Pons (tissue), 1 donor: ENCODE data around the gene CPHXL.
A peak's percentile ranks its signal among the peaks of the same experiment; 100 is the strongest.

Source experiments
- DNase-seq: peaks from one replicate; pipeline ENCODE4 v3.0.0-alpha.2; 2016; ENCODE audit warnings: low spot score

Gene CPHXL

DNA sequence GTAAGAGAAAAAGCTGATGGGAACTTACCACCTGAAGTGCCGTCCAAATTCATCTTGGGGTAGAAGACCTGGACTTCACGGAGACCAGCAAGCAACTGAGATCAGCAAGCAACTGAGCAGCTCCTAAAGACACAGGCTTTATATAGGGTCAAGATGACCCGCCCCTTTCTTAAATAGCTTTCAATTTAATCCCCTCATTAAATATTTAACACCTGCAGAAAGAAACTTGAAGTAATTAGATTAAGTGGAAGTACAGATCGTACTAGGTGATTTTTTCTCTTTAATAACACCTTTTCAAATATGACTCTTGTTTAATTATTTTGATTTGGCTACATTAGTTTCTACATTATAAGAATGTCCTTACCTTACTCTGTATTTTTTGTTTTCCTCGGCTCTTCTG is at the start of gene CPHXL:
TSS of gene CPHXL (minus strand) at position 101 of the 400 bp plus-strand sequence. CDS start at position 53, 48 bp downstream.
- DNase-seq: no peak

DNA sequence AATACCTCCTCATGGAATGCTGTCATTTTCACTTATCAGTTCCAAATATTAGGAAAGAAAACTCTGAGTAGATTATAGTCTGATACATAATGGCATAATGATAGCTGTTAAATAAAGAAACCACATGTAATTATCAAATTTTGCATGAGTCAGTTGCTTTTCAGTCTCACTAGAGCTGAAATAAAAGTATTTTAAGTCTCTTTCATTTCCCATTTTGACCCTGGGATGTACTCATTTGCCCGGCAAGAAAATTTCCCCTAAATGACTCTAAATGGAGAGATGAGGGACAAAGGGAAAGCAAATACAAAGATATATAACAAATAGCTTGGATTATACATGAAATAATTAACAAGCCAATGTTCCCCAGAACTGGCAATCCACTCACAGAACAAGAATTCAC is 47.9 kb upstream of the CPHXL start:
- DNase-seq: no peak

DNA sequence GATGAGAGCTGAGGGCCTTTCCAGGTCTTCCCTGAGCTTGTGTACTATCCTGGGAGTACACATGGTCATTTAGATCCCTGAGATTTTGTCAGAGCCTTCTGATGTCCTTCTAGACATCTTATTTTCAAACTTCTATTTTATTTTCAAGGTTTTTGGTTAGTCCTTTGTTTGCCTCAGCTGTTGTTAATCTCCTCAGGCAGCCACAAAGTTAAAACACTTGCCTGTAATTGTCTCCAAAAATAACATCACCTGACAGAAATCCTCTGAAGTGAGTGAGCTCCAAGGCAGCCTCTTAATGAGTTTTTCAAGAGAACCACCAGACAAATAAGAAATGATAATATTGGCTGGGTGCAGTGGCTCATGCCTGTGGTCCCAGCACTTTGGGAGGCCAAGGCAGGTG is 43.8 kb upstream of the CPHXL start:
- no peak for DNase-seq

DNA sequence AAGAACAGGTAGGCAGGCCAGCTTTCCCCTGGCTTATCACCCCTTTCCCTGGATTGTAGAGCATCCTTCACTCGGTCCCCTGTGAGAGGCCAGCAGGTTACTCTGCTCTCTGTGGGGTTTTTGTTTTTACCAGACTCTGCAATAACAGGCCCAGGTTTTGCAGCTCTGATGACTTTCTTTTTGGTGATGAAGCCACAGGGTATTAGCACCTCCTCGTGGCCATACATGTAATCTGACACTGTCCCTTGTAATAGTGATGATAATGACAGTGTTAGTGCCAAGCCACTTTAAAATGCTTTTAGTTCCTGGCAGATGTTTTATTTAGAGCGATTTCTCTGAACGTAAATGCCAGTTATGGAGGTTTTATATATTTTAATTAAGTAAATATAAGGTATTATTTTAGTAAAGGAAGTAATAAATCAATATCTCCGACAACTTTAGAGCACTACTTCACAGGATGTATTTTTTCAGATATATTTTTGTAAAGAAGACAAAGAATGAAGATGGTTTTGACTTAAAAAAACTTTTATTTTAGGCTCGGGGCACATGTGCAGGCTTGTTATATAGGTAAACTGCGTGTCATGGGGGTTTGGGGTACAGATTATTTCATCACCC is 38.0 kb upstream of the CPHXL start:
- DNase-seq: peak; percentile 89

DNA sequence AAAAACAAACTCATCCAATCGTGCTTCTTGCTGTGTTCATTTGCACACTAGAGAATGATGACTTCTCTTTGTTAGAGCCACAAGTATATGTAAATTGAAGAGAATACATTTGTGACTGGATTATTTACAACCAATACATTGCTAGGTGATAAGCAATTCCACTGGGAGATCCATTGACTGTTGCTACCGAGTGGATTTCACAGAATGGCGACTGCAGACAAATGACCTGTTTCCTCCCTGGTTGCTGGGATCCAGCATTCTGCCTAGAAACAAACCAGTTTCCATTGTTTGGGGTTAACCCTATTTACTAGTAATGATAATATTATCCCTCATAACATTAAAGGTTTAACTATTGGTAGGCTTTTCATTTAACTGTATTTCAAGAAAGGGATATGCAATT is 36.9 kb upstream of the CPHXL start:
- DNase-seq: peak; percentile 20

DNA sequence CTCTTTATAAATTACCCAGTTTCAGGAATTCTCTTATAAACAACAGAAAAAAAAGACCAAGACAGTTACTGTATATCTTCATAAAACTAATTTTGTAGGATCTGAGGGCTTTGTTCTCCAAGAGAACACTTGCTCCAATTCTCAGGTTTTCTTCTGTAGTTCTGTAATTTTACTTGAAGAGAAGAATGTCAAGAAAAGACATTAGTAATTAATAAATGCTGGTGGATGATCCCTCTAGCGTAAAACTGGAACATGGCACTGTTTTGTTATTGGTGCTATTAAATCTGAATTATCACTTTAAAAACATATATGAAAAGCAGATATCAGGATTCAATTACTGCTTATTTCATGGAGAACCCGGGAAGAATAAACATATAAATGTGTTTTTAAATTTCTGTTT is 36.5 kb upstream of the CPHXL start:
- DNase-seq: no peak

DNA sequence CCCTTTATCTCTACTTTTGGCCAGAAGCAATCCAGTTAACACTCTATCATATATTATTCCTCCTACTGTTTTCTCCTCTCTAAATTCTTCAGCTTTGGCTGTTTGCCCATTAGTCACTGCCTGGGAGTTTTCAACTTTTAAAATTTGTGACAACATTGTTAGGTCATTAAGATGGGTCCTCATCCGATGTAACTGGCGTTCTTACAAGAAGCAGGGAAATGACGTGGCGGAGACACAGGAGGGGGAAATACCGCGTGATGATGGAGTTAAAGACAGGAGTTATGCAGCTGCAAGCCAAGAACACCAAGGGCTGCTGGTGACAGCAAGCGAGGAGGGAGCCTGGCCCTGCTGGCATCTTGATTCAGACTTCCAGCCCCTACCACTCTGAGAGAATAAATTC is 34.8 kb upstream of the CPHXL start:
- no peak for DNase-seq

DNA sequence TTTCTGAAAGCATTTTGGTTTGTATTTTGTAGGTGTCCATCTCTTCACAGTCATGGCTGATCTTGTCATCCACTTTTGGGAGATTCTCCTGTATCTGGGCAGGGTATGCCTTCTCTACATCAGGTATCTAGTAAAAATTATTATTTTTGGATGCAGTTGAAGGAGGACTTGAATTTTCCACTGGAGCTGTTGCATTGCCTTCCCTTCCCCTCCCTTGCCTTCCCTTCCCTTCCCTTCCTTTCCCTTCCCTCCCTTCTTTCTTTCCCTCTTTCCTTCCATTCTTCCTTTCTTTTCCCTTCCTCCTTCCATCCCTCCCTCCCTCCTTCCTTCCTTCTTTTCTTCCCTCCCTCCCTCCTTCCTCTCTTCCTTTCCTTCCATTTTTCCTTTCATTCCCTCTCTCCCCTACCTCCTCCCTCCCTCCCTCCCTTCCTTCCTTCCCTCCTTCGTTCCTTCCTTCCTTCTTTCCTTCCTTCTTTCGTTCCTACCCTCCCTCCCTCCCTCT is 33.8 kb upstream of the CPHXL start:
- no peak for DNase-seq

DNA sequence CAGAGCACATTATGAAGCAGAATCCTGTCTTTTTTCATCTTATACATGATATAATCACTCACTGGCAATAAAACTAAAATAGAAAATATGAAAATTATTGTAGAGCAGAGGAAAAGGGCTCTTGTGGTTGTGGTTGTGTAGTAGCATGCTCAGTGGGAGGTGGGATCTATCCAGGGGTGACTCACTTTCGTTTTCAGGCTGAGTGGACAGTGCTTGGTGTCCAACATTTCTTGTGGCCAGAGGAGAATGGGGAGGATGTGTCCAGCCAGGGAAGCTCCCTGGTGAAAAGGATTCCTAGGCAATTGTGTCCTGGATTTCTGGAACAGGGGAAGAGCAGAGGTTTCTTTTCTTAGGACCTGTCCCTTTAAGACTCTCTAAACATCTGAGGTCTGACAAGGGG is 31.9 kb upstream of the CPHXL start:
- no peak for DNase-seq

DNA sequence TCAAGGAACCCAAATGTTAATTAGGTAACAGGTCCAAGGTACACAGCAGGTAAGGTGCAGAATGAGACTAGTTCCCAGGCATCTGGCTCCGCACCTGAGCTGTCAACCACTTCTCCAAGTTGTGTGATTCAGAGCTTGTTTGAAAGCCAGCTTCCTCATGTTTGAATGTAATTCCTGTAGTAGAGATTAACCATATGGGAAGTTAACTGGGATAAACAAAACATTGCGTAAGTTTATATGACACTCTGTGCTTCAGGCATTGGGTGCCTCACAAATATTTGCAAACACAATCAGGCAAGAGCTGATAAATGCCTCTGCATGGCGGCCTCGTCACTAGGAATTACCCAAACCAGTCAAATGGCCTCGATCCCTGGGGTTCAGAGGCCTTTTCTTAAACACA is 27.9 kb upstream of the CPHXL start:
- no peak for DNase-seq

DNA sequence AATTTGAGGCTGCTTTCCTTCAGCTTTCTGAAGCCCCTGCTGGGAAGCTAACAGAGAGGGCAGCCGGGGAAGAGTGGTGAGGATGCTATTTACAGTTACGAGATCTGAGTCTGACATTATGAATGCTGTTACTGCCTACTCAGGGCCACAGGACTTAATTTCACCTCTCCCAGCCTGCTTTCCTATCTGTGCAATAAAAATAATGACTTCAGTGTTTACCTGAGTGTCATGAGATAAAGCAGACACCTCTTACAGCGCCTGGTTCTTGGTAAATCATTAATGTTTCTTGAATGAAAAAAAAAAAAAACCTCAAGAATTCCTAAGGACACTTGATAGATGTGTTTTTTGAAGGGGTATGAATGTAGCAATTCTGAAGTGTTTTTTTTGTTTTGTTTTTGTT is 24.2 kb upstream of the CPHXL start:
- DNase-seq: no peak

DNA sequence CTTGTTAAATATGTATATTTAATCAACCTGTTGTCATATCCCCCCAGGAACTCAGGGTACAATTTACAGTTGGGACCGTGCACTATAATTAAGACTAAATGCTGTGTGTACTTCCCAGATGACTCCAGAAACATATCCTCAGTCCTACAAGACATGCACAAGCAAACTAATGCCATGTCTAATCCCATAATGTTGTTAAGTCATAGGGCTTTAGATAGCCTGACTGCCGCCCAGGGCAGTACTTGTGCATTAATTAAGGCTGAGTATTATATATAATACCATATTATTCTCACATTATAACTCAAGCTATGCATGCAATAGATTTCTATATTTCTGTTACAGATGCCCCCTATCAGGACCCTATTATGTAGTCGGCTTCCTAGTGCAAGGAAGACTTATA is 20.1 kb upstream of the CPHXL start:
- DNase-seq: no peak

DNA sequence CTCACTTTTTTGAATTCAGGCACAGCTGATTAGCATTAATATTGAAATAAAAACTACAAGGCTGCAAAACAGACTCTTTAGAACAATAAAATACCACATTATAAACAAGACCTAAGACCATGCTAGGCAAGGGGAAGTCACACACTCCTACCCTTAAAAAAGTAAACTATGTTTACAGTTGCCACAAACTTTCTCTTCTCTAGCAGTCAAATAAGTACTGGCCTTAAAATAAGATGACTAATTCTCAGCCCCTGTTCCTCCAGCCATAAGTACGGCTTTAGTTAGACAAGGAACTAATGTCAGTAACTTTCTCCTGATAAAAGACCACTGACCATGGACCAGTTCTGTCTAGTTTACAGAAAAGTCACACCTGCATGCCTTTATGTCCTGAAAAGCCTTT is 19.5 kb upstream of the CPHXL start:
- DNase-seq: no peak

DNA sequence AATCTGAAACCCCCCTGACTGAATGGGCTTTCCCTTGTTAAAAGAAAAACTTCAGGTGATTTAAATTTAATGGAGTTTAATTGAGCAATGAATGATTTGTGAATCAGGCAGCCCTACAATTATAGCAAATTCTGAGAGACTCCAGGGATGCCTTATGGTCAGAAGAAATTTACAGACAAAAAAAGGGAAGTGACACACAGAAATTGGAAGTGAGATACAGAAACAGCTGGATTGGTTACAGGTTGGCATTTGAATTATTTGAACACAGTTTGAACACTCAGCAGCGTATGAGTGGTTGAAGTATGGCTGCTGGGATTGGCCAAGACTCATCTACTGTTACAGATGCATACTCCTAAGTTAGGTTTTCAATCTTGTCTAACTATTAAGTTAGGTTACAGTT is 19.0 kb upstream of the CPHXL start:
- no peak for DNase-seq

DNA sequence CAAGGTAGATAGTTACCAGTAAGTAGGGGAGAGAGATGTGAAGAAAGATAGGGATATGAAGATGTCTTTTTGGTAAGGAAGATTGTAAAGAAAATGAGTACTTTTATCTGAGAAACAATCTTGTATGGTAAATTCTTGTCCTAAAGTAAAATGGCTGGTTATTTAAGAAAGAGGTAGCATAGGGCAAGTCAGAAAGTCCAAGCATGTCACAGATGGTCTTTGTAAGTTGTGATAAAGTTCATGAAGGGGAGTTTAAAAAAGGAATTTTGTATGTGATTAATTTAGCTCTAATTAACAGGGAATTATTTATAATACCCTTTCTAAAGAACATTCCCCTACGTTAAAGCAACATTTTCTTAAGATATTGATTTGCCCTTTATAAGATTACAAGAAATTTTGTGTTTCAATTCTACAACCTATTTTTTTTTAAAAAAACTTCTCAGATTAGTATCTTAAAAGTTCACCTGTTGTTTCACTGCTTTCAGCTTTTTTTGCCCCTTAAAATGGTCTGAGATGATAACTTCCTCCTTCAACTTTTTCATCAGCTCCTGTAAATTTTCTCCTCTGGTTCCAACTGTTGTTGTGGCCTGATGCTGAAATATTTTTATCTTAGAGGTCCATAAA is 16.2 kb upstream of the CPHXL start:
- DNase-seq: no peak

DNA sequence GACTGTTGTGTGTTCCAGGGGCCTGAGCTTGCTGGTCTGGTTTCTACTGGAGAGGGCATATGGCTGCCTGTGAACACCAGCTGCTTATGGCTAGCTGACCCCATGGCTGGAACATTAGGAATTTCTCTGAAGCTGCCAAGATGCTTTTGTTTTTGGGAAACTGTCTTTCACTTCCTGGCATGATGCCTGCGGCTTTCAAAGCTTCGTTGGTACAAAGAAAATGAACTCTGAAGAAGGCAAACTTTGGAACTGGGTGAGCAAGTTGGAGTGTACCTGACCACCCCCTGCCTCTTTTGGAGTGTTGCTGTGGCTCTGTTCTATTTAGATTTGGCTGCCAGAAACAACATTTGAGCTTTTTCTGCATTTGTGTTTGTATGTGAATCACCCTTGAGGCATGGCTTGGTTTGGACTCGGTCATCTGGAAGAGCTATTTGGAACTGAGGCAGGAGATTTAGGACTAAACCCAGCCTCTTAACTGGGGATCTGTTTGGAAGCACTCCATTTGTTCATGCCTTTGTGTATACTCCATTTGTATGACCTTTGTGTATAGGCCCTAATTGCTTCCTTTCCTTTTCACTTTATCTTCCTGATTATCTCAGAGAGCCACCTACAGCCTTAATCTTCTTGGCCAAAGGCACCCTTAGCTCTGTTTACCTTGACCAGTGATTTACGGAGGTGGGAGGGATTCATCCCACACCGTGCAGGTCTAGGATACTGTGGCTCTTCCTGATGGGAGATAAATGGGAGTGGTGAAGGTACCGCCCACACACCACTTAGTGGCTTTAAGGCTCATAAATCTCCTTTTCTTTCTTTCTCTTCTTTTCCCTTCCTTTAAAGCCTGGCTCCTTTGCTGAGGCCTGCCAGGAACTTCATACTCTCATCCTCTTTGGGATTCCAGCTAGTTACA is 7.3 kb upstream of the CPHXL start:
- DNase-seq: peak; percentile 35

DNA sequence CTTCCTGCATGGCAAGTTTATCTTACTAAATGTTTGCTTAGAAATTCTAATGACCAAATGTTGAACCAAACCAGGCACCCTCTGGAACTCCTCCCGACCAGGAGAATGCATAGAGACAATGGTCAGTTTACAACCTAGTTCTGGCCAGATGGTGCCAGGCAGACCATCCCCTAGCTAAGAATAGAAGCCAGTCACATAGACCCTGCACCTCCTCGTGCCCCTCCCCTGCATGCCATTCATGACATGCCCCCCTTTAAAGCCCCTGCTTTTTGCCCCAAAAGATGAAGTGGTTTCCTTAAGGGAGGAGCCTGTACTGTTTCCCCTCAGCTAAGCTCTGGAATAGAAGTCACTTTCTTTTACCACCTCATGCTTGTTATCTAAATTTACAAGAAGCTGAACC is 6.6 kb upstream of the CPHXL start:
- no peak for DNase-seq

DNA sequence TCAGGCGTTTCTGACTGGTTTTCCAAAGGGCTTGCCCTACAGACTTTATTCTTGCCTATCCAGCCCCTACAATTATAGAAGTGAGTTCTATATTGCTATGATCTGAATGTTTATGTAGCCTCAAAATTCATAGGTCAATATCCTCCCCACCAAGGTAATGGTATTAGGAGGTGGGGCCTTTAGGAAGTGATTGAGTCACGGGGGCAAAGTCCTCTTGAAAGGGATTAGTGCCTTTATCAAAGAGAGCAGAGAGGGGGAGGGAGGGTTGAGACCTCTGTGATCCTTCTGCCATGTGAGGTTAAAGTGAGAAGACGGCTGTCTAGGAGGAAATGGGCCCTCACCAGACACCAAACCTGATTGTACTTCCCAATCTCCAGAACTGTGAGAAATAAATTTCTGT is 931 bp upstream of the CPHXL start:
- no peak for DNase-seq

DNA sequence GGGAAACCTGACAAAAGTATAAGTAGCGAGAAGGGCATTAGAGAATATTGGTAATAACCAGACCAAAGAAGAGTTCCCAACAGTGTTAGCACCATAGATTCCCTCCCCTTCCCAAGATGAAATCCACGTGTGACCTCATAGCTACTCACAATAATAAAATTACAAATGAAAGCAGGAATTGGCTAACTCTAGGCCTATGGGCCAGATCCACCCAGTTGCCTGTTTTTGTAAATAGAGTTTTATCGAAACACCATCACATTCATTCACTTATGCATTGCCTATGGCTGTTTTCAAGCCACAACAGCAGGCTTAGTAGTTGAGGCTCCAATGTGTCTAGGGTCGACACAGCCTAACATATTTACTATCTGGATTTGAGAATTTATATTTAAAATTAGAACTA is 7.8 kb downstream of the CPHXL start:
- DNase-seq: no peak

DNA sequence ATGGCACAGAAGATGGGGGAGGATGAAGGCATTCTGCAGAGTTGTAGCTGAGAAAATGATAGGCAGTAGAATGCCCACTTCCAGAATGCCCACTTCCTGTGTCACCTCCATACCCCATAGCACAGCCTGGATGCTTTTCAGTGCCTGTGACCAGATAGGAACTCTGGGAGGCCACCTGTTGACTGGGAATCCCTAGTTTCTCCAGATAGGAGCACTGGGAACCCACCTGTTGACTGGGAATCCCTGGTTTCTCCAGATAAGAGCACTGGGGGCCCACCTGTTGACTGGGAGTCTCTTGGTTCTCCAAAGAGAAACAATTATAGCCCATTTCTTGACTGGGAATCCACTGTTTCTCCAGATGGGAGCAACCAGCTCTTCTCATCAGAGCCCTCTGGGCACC is 11.6 kb downstream of the CPHXL start:
- DNase-seq: no peak

DNA sequence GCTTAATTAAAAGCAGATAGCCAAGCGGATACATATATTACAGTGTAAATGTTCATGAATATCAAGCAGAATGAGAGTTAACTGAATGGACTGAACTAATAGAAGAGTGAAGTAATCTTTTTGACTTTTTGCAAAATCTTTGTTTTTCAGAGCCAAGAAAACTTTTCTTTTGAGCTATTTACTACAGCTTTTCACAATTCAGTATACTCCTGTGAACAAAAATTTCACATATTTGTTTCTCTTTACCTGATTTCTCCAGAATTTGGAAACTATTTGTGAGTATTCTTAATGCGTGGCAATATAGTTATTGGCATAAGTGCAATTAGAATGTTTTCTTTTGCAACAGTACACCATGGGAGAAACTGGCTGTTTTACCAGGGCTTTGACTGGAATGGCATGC is 15.9 kb downstream of the CPHXL start:
- no peak for DNase-seq

DNA sequence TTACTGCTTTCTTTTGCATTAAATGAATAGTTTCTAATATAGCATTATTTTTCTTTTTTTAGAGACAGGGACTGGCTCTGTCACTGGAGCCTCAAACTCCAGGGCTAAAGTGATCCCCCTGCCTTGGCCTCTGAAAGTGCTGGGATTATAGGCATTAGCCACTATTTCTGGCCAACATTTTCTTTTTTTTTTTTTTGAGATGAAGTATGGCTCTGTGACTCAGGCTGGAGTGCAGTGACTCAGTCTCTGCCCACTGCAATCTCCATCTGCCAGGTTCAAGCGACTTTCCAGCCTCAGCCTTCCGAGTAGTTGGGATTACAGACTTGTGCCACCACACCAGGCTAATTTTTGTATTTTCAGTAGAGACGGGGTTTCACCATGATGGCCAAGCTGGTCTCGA is 23.0 kb downstream of the CPHXL start:
- DNase-seq: no peak

DNA sequence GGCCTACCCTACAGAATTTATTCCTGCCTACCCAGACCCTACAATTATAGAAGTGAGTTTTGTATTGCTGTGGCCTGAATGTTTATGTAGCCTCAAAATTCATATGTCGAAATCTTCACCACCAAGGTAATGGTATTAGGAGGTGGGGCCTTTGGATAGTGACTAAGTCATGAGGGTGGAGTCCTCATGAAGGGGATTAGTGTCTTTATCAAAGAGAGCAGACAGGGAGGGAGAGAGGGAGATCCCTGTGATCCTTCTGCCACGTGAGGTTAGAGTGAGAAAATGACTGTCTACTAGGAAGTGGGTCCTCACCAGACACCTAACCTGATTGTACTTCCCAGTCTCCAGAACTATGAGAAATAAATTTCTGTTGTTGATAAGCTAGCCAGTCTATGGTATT is 24.0 kb downstream of the CPHXL start:
- DNase-seq: no peak
